Thoracic aorta (tissue), 2 donors: ENCODE measurements around the gene CTDSP1. TPM values are rescaled to one million over a fixed set of nuclear protein-coding genes. Genes with fewer than 3 reads are reported as not detected.

ENCODE experiments used
- ATAC-seq: fragments of 150-250 bp; one replicate; pipeline ENCODE4 v1.8.0; 2017; ENCODE audit warnings: low read depth; ENCODE audit not compliant: insufficient number of reproducible peaks, low FRiP score
- DNase-seq: peaks from one replicate; pipeline ENCODE4 v3.0.0-alpha.2; 2020; ENCODE audit warnings: low spot score
- H3K27ac ChIP-seq, 2 donors: fragments of 200-600 bp; sonication (generic); 1 replicate in 1 of 2; 2 replicates in 1 of 2; pipeline ENCODE4 v1.5.1; 2016; ENCODE audit warnings: mild to moderate bottlenecking in 2 of 2, moderate library complexity in 2 of 2
- H3K27me3 ChIP-seq: fragments of 200-600 bp; sonication (generic); replicated peaks from 2 replicates; pipeline ENCODE4 v1.6.0; 2016; ENCODE audit warnings: mild to moderate bottlenecking; ENCODE audit not compliant: insufficient read depth
- H3K36me3 ChIP-seq: fragments of 200-600 bp; sonication (generic); one replicate; pipeline ENCODE4 v1.5.1; 2016
- H3K4me1 ChIP-seq, 2 donors: fragments of 200-600 bp; sonication (generic); 1 replicate in 1 of 2; 2 replicates in 1 of 2; pipeline versions ENCODE4 v1.5.1 to v1.6.0; 2016; ENCODE audit warnings: low read depth in 2 of 2, mild to moderate bottlenecking in 1 of 2; ENCODE audit not compliant: control insufficient read depth in 1 of 2
- H3K4me3 ChIP-seq: fragments of 200-600 bp; sonication (generic); 2 replicates; pipeline ENCODE4 v1.5.1; 2016; ENCODE audit warnings: mild to moderate bottlenecking
- H3K9me3 ChIP-seq: fragments of 200-600 bp; sonication (generic); 2 replicates; pipeline ENCODE4 v1.5.1; 2016
- total RNA-seq, 2 donors: library from RNA; depleted of rRNA; stranded (reverse); fragments of >200 nt; gene quantifications; one replicate each; pipeline versions ENCODE4 v1.1.0 to v1.2.3, GENCODE V29; 2016
- TF ChIP-seq, protein P1 (sequence below): fragments of 200-600 bp; sonication (generic); IDR thresholded peaks from one replicate; pipeline ENCODE4 v1.5.1; 2019; ENCODE audit warnings: antibody characterized with exemption

The CTDSP1 gene
- total RNA-seq, 2 donors from 2014 or later = 141 to 182 TPM

DNA sequence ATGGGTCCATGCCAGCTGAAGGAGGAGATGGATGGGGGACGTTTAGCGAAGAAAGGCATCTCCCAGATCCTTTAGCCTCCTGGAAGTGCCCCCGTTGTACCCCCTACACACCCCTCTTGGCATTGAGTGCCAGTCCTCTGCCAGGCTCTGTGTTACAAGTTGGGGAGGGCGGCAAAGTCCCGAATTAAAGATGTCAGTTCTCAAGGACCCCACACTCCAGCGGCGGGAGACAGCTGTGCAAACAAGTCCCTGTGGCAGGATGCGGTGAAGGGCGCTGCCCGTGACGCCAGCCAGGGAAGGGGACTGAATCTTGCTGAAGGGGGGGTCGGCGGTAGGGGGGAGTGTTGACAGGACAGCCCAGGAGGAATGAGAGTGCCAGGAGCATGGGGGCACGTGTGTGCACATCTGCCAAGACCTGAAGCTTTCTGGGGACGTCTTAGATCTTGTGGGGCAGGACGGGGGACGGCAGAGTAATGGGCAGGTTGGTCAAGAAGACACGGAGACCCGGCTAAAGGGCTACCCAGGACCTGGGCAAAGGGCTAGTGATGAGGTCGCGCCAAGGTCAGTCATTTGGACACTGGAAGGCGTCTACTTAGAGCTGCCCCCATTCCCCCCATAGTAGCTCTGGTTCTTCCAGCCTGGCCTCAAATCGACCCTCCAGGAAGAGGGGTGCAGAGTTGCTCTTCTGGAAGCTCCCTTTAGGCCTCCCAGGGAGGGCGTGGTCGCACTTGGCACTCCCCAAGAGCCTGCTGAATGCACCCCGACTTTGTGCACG is 2.8 kb upstream of the CTDSP1 start:
- peaks cover 5% of the 10 kb centered on the region for H3K36me3 ChIP-seq
- DNase-seq = no peak
- TF ChIP-seq, protein P1, sequence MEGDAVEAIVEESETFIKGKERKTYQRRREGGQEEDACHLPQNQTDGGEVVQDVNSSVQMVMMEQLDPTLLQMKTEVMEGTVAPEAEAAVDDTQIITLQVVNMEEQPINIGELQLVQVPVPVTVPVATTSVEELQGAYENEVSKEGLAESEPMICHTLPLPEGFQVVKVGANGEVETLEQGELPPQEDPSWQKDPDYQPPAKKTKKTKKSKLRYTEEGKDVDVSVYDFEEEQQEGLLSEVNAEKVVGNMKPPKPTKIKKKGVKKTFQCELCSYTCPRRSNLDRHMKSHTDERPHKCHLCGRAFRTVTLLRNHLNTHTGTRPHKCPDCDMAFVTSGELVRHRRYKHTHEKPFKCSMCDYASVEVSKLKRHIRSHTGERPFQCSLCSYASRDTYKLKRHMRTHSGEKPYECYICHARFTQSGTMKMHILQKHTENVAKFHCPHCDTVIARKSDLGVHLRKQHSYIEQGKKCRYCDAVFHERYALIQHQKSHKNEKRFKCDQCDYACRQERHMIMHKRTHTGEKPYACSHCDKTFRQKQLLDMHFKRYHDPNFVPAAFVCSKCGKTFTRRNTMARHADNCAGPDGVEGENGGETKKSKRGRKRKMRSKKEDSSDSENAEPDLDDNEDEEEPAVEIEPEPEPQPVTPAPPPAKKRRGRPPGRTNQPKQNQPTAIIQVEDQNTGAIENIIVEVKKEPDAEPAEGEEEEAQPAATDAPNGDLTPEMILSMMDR = no peak
- H3K9me3 ChIP-seq = no peaks in the 10 kb centered on the region
- no peaks in the 10 kb centered on the region for H3K27me3 ChIP-seq
- ATAC-seq = no peak
- peaks cover 14 to 24% of the 10 kb centered on the region in 2 donors for H3K4me1 ChIP-seq
- peak overlapping the region; percentile 79 for H3K4me3 ChIP-seq
- H3K27ac ChIP-seq = peak overlapping the region; percentile 99 to 100

DNA sequence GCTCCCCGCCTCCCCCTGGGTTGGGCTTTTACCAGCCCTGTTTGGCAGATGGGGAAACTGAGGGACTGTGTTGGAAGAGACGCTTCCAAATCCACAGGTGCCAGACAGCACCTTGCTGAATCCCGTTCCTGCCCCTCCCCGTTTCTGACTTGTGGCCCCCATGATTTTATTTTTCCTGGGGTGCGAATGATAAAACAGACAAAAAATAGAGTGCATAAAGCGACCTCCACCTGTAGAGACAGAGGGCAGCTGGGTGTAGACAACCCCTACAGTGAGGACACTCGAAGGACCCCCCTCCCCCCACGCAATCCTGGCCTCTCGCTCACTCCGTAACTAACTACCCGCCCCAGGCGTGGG is 2.2 kb upstream of the CTDSP1 start:
- Histone ChIP-seq H3K4me1 (peaks cover 15 to 30% of the 10 kb centered on the region in 2 donors), H3K27ac (peak overlapping the region; percentile 99 to 100), H3K4me3 (peak overlapping the region; percentile 79), H3K36me3 (peaks cover 9% of the 10 kb centered on the region), H3K9me3 (no peaks in the 10 kb centered on the region), H3K27me3 (no peaks in the 10 kb centered on the region)
- DNase-seq = no peak
- TF ChIP-seq, protein P1 = no peak
- no peak for ATAC-seq

DNA sequence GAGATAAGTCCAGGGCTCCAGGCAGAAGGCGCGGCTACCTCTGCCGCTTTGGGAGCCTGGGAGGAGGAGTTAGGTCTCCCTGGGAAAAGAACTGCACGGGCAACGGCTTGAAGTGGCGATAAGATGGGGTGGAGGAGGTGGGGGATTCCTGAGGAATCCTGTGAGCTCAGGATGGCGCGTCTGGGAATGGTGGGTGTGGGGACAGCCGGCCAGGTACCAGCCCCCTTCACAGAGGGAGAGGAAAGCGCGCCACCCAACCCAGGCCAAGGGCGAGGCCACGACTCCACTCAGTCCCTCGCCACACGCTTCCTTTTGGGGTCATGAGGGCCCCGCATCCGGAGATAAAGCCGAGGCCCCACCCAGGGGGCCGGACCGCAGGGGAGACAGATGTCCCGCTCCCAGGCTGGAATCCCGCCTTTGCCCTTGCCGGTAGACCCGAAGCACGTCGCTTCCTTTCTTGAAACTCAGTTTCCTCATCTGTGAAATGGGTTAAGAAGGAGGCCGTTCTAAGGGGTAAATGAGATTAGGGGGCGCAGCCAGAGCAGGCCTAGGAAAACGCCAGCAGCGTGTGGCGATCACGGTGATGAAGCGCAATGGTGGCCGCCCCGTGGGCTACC is 1.7 kb upstream of the CTDSP1 start:
- Histone ChIP-seq H3K27me3 (no peaks in the 10 kb centered on the region), H3K27ac (peak overlapping the region; percentile 99 to 100), H3K9me3 (no peaks in the 10 kb centered on the region), H3K4me3 (peak overlapping the region; percentile 79), H3K4me1 (peaks cover 15 to 35% of the 10 kb centered on the region in 2 donors), H3K36me3 (peaks cover 14% of the 10 kb centered on the region)
- DNase-seq (no peak), ATAC-seq (no peak)
- TF ChIP-seq, protein P1 = no peak

DNA sequence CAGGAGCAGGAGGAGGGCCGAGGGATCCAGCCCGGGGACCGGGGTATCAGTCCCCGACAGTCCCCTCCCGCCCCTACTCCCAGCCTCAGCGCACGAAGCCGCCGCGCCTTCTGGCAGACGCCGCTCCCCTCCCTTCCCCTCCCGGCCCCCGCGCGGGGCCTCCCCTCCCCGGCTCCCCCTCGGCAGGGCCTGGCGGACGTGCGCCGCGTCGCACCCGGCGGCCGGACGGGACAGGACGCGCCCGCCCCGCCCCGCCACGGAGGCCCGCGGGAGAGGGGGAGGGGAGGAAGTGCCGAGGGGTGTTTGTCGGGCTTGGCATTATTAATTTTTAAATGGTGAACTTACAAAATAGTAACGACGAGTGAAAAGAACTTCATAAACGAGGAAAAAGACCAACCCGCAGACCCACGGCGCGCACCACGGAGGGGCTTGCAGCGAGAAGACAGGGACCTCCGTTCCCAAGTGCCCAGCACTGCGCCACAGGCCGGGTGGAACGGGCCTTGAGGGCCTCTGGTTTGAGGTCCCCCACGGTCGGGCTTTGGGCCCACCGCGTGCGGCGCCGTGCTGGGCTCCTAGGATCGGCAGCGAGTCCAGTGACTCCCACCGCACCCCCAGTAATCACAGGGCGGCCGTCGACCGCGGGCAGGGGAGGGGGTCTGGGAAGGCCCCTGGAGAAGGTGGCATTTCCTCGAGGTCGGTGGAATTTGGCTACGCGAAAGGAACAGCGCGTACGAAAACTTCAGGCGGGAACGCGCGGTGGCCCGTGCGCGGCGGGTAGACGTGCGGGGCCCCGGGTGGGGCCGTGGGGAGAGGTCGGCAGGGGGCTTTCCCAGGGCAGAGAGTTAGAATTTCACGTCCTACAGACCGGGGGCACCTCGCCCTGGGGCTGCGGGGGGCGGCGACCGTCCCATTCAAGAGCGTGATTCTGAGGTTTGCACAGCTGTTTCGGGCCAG is 954 bp upstream of the CTDSP1 start:
- ATAC-seq = peak; percentile 28
- peaks cover 21% of the 10 kb centered on the region for H3K36me3 ChIP-seq
- H3K9me3 ChIP-seq = no peaks in the 10 kb centered on the region
- peak overlapping the region; percentile 99 to 100 for H3K27ac ChIP-seq
- TF ChIP-seq, protein P1 = peak; percentile 11
- H3K4me3 ChIP-seq = peak overlapping the region; percentile 79
- H3K4me1 ChIP-seq = peaks cover 15 to 40% of the 10 kb centered on the region in 2 donors
- no peak for DNase-seq
- no peaks in the 10 kb centered on the region for H3K27me3 ChIP-seq
